ENCODE measurements around the gene CCDC12.

CCDC12 gene

GRCh38 chr3:46976326-46977190 lies at the start of gene CCDC12:
Gene CCDC12 (minus strand): TSS chr3:46976745. CDS start chr3:46976732, 13 bp downstream.
- peak; percentile 98 for DNase-seq (ENCODE audit: low spot score)

DNA sequence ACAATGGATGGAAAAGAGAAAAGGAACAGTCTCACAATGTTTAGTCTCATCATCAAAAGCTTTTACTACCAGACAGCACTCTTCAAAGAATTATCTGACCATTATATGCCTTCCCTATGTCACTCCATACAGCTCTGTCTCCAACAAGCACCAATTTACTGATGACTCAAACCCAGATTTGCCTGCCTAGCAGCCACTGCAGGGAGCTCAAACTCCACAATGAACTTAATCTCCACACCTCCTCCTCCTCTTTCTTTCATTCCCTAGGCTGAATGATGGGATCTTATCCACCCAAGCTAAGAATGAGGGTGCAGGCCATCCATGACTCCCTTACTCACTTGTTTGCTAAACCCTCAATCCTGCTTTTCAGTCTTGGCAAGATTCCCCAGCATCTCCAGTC lies 48.4 kb upstream of the CCDC12 start:
- DNase-seq (ENCODE audit: low spot score), result no peak

GRCh38 chr3:47022641-47023071 lies 46.1 kb upstream of the CCDC12 start:
- no peak for DNase-seq (ENCODE audit: low spot score)

DNA sequence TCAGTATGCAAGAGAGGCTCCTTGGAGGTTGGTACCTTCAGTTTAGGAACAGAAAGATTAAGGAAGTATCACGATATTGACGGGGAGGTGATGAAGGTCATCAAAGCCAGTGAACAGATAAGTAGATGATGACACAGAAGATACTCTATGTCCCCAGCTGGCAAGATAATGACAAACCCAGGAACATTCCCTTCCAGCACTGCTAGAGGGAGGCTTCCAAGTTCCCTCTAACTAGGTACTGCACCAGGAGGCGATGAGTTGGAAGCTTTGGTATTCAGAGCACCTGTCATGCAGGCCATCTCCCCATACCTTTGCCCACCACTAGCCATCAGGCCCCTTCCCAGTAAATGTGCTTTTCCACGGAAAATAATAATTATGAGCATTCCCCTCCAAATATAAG lies 43.8 kb upstream of the CCDC12 start:
- DNase-seq (ENCODE audit: low spot score), result no peak

GRCh38 chr3:47019201-47019600 lies 42.7 kb upstream of the CCDC12 start:
- DNase-seq (ENCODE audit: low spot score), result no peak

DNA sequence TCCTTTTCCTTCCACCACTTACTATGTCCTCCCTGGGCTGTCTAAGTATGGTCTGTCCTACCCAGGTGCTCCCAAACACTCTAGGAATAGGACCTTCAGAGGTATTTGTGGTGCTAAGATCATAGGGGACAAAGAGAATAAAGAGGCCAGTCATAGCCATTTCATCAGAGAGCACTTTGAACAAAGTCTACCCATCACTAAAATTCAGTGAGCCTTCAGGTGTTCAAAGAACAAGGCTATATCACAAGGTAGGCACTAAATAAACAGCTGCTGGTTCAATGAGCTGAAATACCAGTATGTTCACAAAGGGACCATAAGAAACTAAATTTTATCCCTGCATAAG lies 41.7 kb upstream of the CCDC12 start:
- DNase-seq (ENCODE audit: low spot score), result no peak

- DNase-seq (ENCODE audit: low spot score), result no peak
Measured at GRCh38 chr3:47017504-47018268, 41.1 kb upstream of the CCDC12 start.

DNA sequence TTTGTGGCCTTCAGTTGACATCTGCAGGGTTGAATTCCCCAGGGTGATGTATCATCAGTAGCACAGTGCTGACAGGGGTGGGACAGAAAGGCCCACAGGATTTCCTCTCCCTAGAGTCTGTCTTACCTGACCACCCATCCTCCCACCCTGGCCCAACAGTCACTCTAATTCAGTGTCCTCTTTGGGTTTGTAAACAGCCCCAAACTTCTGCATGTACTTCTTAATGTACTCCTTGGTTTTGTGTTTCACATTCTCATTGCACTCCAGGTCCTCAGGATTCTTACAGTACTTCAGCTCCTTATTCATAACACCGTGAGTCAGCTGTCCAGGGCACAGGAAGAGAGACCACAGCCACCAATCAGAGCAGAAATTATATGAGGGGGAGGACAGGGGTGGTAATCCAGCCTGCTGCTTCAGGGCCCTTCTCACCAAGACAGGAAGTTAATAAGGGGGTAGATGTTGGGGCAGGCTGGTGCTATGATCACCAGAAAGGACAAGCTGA lies 40.4 kb upstream of the CCDC12 start:
- DNase-seq (ENCODE audit: low spot score), result no peak

DNA sequence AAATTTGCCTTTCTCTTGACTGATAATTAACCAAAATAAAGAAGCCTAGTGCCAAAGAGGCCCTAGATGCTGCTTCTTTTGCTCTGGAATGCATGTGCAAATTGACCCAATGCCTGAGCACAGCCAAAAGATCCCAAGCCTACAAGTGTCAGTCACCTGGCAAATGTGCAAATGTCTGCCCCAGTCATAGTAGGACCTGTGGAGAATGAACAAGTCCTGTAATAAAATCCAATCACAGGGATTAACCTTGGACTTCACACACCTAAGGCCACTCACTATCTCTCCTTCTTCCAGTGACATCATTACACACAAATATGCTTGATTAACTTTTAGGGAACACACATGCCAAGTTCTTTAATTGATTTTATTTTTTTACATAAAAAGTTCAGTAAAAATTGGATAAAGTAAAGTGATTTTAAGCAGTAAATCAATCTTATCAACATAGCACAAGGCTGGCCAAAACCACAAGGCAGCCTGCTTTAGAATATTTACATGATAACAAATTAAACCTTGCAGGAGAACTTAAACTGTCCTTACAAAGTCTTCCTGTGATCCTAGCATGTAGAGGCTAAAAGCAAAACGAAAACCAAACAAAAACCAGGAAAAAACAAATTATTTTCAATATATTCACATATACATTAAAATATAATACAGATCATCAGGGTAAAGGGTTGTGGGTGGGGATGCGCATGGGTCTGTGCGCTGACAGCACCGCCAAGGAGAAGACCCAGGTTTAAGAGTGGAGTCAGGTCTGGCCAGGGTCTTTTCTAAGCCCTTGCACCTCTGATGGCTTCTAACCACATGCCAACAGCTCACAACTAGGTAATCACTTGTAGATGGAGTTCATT lies 39.8 kb upstream of the CCDC12 start:
- DNase-seq (ENCODE audit: low spot score), result no peak

DNA sequence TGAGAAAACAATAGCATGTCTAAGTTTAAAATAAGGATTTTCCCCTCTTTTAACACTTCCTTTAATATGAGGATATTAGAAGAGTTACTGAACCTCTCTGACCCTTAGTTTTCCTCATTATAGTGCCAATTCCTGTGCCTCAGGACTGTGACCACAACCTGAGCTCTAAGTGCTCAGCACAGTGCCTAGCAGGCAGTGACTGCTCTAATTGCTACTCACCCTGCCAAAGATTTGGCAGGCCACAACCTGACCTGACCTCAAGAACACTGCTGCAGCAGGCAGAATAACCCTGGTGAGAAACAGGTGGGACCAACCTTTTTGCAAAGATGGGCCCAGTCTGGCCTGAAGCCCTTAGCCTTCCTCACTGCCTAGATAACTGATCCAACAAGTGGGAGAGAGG lies 38.6 kb upstream of the CCDC12 start:
- DNase-seq (ENCODE audit: low spot score), result no peak

DNA sequence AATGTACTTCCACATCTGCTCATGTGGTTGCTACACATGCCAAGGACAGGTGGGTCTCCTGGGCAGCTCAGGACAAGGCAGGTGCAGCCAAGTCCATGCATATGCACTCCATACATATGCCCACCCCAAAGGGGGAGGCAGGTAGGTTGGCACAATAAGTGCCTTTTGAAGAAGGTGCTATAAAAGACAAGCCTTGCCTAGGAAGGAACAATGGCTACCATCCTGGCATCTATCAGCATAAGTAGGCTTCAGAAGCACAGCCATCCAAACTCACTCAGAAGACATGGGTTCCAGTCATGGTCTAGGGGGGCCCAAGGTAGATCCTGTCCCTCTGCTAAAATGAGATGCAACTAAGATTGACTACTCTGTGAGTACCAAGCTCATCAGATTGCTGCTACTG lies 37.5 kb upstream of the CCDC12 start:
- no peak for DNase-seq (ENCODE audit: low spot score)

DNA sequence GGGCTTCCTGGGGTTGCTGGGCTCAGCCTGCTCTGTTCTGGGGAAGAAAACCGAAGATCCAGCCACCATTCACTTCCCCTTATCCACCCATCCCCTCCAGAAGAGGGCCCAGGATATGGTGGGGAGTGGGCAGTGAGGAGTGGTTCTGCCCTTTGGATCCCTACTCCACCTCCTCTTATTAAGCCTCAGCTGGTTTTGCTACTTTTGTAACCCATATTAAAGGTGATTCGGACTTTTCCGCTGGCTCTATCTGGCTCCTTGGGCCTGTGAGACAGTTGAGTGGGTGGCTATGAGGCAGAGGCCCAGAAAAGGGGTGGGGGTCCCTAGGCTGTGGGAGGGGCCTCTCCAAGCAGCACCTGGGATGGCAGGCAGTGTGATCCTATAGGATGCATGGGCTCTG lies 36.7 kb upstream of the CCDC12 start:
- DNase-seq (ENCODE audit: low spot score), result no peak

DNA sequence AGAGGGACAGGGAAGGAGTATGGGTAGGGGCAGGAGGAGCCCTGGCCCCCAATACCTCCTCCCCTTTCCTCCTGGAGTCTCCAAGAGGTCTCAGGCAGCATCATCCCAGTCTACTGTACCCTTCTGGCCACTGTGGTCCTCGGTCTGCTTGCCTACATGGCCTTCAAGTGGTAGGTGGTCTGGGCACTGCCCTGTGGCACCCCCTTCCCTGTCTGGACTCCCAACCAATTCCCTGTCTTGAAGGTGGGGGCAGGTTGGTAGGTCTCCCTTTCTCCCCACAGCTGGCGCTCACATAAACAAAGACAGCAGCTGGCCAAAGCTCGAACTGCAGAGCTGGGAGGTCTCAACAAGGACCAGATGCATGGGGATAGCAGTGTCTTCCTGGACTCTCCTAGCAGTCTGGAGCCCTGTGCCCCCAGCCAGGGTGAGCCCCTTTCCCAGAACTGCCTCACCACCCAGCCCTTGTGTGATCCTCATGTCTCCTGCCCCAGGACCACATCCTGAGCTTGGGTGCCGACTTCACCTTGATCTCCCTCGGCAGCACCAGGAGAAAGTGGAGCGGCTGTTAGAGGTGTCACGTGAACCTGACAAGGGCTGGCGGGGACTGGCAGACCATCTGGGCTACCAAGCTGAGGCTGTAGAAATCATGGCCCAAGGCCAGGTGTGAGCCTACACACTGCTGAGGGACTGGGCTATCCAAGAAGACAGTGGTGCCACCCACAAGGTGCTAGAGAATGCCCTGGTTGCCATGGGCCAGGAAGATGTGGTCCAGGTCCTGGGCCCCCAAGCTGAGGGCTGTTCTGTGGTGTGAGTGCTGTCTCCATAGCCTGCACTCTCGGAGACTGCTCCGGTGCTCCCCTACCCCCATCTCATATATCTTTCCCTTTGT lies 36.0 kb upstream of the CCDC12 start:
- DNase-seq (ENCODE audit: low spot score), result no peak

DNA sequence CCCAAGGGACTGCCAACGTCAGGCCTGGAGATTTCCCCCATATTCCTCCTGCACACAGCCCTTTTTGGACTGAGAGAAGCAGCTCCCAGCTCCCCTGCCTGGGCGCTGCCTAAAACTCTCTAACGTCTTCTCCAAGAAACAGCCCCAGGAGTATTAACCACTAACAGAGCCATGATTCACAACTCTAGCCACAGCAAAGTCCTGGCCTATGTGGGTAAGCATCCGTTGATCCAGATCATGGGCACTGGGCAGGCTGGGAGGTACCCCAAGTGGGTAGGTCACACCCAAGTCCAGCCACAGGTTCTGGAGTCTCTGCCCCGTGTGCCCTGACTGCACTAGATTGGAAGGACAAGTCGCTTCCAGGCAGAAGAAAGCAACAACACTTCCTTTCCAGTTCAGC lies 34.8 kb upstream of the CCDC12 start:
- DNase-seq (ENCODE audit: low spot score), result no peak

- no peak for DNase-seq (ENCODE audit: low spot score)
Measured at GRCh38 chr3:47010910-47011309, 34.4 kb upstream of the CCDC12 start.

DNA sequence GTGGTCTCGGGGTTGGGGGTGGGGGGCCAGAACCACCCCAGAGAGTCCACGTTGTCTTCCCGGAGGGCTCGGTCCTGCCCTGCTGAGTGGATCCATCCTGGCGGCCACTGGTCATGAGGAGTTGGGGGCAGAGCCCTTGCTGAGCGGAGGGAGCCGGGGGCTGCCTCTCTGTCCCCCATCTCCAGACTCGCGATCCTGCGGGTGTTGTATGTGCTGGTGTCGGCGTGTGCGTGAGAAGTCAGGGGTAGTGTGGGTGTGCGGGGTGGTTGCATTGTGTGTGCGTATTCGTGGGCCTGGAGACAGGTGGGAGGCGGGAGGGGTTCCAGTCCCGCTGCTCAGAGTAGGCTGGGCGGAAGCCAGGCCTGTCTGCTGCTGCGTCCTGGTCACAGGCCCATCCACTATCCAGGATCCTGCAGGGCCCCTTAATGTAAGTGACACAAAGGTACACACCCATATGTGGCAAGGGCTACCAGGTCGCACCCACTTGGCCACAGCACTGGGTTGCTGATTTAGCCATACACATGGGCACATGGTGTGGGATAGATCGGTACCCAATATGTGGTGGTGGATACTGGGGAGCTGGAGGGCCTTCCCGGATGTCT lies 33.7 kb upstream of the CCDC12 start:
- DNase-seq (ENCODE audit: low spot score), result no peak

DNA sequence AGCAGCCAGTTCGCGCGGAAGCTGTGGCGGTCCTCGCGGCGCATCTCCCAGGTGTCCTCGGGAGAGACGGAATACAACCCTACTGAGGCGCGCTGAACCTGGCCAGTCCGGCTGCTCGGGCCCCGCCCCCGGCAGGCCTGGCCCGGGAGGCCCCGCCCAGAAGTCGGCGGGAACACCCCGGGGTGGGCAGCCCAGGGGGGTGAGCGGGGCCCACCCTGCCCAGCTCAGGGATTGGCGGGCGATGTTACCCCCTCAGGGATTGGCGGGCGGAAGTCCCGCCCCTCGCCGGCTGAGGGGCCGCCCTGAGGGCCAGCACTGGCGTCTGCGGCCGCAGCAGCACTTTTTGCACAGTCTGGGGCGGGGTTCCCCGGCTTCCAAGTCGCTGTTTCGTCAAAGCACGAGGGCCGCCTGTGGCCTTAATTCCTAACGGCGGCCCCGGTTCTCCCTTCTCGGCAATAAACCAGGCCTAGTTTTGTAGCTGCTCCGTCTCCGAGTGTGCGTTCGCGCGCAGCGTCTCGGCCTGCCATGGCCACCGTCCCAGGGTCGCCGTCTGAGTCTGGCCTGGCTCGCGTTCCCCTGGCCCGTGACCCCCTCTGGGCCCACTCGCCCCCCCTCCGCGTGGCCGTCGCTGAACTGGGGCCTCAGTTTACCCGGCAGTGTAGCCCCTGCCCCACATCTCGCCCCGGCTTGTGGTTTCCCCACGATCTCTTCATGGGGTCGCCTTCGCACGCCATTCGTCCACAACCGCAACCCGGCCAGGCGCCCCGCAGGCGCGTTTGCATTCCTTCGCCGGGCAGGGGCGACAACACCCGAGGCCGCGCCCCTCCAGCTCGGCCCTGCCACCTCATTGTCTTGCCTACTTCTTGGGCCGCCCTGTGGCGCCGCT lies 32.9 kb upstream of the CCDC12 start:
- DNase-seq (ENCODE audit: low spot score), result peak; percentile 96

- no peak for DNase-seq (ENCODE audit: low spot score)
Measured at GRCh38 chr3:47008851-47009224, 32.3 kb upstream of the CCDC12 start.

GRCh38 chr3:47008234-47008796 lies 31.8 kb upstream of the CCDC12 start:
- DNase-seq (ENCODE audit: low spot score), result no peak

Data from germinal center (tissue), 1 donor.